ENCODE data around the gene RALGAPA2.

DNA sequence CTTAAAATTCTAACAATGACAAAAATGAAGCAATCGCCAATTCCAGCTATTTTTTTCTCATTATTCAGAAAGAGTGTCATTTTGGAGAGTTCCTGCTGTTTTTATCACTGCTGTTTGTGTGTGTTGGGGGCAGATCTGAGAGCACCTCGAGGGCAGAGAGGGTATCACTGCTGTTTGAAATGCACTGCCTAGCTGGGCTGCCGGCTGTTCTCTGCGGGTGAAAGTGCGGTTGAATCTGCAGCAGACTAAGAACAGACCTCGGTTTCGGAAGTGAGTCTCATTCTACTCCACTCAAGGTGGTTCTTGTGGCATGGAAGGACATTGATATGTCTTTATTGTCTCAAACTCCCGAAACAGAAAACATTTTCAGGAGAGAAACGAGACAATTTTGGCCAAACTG, 326.3 kb downstream of the RALGAPA2 start:
- TF ChIP-seq, protein P1, sequence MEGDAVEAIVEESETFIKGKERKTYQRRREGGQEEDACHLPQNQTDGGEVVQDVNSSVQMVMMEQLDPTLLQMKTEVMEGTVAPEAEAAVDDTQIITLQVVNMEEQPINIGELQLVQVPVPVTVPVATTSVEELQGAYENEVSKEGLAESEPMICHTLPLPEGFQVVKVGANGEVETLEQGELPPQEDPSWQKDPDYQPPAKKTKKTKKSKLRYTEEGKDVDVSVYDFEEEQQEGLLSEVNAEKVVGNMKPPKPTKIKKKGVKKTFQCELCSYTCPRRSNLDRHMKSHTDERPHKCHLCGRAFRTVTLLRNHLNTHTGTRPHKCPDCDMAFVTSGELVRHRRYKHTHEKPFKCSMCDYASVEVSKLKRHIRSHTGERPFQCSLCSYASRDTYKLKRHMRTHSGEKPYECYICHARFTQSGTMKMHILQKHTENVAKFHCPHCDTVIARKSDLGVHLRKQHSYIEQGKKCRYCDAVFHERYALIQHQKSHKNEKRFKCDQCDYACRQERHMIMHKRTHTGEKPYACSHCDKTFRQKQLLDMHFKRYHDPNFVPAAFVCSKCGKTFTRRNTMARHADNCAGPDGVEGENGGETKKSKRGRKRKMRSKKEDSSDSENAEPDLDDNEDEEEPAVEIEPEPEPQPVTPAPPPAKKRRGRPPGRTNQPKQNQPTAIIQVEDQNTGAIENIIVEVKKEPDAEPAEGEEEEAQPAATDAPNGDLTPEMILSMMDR (IDR thresholded peaks at IDR 0.05): no peak
- TF ChIP-seq POLR2A (IDR thresholded peaks at IDR 0.05): no peak

Measured in body of pancreas (tissue), 4 donors.